ENCODE results near the gene OR5K2.

The OR5K2 gene

DNA sequence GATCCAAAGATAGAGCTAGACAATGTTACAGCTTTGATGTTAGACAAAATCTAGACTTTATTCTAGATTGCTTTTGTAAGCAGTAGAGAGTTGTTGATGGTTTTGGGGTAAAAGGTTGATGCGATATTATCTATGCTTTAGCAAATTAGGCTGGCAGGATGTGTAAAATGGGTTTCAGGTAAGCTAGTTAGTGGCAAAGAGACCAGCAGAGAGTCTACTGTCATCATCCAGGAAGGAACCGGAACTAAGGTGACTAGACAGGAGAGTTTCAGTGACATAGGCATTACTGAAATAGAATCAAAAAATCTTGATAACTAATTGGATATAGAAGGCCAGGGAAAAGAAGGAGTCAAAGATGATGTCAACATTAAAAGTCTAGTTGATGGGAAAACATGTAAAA lies 11.1 kb downstream of the OR5K2 start:
- no peak for TF ChIP-seq ZFX (IDR thresholded peaks at IDR 0.05; ENCODE audit: borderline replicate concordance)
- TF ChIP-seq, protein P1, sequence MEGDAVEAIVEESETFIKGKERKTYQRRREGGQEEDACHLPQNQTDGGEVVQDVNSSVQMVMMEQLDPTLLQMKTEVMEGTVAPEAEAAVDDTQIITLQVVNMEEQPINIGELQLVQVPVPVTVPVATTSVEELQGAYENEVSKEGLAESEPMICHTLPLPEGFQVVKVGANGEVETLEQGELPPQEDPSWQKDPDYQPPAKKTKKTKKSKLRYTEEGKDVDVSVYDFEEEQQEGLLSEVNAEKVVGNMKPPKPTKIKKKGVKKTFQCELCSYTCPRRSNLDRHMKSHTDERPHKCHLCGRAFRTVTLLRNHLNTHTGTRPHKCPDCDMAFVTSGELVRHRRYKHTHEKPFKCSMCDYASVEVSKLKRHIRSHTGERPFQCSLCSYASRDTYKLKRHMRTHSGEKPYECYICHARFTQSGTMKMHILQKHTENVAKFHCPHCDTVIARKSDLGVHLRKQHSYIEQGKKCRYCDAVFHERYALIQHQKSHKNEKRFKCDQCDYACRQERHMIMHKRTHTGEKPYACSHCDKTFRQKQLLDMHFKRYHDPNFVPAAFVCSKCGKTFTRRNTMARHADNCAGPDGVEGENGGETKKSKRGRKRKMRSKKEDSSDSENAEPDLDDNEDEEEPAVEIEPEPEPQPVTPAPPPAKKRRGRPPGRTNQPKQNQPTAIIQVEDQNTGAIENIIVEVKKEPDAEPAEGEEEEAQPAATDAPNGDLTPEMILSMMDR (IDR thresholded peaks at IDR 0.05): no peak
- no peak overlapping the region for H3K27ac ChIP-seq

GRCh38 chr3:98512576-98512975 lies 15.1 kb downstream of the OR5K2 start:
- no peak overlapping the region for H3K27ac ChIP-seq
- TF ChIP-seq, protein P1 (IDR thresholded peaks at IDR 0.05): no peak
- TF ChIP-seq ZFX (IDR thresholded peaks at IDR 0.05; ENCODE audit: borderline replicate concordance): no peak

DNA sequence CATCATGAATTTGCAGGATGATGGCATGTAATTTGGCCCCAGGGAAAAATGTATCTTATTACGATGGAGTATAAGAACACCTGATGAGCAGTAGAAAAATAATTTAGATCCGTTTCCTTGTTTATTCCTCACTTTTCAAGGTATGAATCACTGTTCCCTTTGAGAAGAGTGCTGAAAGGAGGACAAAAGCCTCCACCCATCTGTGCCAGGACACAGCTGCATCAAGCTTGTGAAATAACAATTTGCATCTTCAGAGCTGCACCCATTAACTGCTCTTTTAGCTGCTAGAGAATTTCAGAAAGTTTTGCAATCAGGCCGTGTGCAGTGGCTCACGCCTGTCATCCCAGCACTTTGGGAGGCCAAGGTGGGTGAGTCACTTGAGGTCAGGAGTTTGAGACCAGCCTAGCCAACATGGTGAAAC lies 15.6 kb downstream of the OR5K2 start:
- no peak overlapping the region for H3K27ac ChIP-seq
- TF ChIP-seq ZFX (IDR thresholded peaks at IDR 0.05; ENCODE audit: borderline replicate concordance): no peak
- TF ChIP-seq, protein P1 (IDR thresholded peaks at IDR 0.05): no peak

DNA sequence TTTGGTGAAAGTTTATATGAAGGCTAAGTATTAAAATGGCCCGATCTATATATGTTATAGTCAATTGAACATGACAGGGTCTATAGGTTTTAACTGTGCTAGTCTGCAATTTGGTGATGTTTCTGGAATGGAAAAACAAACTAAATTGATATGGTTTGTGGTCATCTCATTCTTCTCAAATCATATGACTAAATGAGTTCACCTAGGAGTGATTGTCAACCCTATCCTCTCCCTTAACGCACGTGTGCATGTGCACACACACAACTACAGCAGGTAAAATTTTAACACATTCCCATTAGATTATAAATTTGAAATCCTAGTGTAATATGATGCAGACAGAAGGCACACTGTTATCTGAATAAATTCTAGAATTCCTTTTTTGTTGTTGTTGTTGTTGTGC lies 16.3 kb downstream of the OR5K2 start:
- no peak overlapping the region for H3K27ac ChIP-seq
- no peak for TF ChIP-seq ZFX (IDR thresholded peaks at IDR 0.05; ENCODE audit: borderline replicate concordance)
- TF ChIP-seq, protein P1 (IDR thresholded peaks at IDR 0.05): no peak

- TF ChIP-seq ZFX (IDR thresholded peaks at IDR 0.05; ENCODE audit: borderline replicate concordance): no peak
- no peak overlapping the region for H3K27ac ChIP-seq
Measured at GRCh38 chr3:98514948-98515347, 17.5 kb downstream of the OR5K2 start.

GRCh38 chr3:98518816-98519215 lies 21.3 kb downstream of the OR5K2 start:
- no peak overlapping the region for H3K27ac ChIP-seq
- no peak for TF ChIP-seq ZFX (IDR thresholded peaks at IDR 0.05; ENCODE audit: borderline replicate concordance)
- TF ChIP-seq, protein P1 (IDR thresholded peaks at IDR 0.05): no peak

DNA sequence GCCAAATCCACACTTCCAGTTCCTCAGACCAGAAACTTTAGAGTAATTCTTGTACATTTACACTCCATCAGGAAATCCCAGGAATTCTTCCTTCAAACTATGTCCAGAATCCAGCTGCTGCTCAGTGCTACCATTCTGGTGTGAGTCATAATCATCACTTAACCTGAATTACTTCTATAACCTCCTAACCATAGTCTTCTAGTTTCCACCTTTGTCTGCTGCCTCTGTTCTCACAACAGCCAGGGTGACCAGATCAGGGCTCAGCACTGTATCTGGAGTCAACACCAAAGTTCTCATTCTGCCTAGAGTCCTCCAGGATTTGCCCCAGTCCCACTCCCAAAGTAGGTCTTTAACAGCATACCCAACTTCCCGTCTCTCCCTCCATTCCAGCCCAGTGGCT lies 21.9 kb downstream of the OR5K2 start:
- H3K27ac ChIP-seq: no peak overlapping the region
- no peak for TF ChIP-seq ZFX (IDR thresholded peaks at IDR 0.05; ENCODE audit: borderline replicate concordance)
- TF ChIP-seq, protein P1 (IDR thresholded peaks at IDR 0.05): no peak

DNA sequence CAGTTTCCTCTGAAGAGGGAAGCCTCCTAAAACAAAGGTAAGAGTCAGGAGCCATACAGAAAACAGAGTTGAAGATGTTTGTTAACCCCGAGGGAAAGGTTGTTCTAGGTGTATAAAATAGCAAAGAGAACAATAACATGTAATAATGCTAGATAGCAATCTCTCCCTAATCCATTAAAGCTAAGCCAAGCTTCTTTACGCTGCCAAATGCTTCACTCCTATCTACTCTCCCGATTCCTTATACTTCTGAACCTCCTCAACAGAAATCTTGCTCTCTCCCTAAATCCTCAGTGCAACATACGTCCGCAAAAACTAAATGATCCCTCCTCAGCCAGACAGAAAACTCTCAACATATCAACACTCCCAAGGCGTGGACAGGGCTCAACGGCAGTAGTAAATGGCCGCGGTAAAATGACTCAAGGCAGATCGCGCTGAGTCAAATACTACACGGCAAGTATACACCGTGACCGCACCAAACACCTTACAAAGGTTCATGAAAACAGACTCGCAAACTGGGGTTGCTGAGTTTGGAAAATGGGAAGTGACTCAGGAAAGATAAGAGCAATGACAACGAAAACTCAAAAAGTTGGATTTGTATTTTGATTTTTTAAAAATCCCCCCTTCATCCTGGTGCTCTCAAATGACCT lies 24.5 kb downstream of the OR5K2 start:
- TF ChIP-seq ZFX (IDR thresholded peaks at IDR 0.05; ENCODE audit: borderline replicate concordance): no peak
- TF ChIP-seq, protein P1 (IDR thresholded peaks at IDR 0.05): no peak
- H3K27ac ChIP-seq: peak overlapping the region; percentile 83
